B cell (primary cell): Measurements from ENCODE around the gene PI3. TPM values are rescaled to one million over a fixed set of nuclear protein-coding genes. Genes with fewer than 3 reads are reported as not detected.

Source experiments
- ATAC-seq: fragments of 200-7000 bp; cut with Tn5 transposase; one replicate; pipeline ENCODE4 v1.10.0; 2021; ENCODE audit warnings: low read depth, mild to moderate bottlenecking, moderate number of reproducible peaks, moderate library complexity
- CTCF ChIA-PET: fragments of 350-600 bp; sonication (Branson Sonifier 250); formaldehyde crosslinking; loops from one replicate; lab custom pipeline; 2021; ENCODE audit warnings: antibody characterized with exemption, inconsistent platforms; lab: Charles Lee
- POLR2A ChIA-PET: fragments of 350-600 bp; sonication (Branson Sonifier 250); formaldehyde crosslinking; loops from one replicate; lab custom pipeline; 2021; ENCODE audit warnings: antibody characterized with exemption; lab: Charles Lee
- DNase-seq: peaks from one replicate; pipeline ENCODE4 v3.0.0; 2013
- H2AFZ ChIP-seq: 2 replicates; pipeline ENCODE4 v1.6.1; 2012; ENCODE audit warnings: mild to moderate bottlenecking, low read depth, low read length; ENCODE audit not compliant: insufficient read depth, poor library complexity, severe bottlenecking
- H3K27ac ChIP-seq, 2 donors: 1 replicate in 1 of 2; 2 replicates in 1 of 2; pipeline ENCODE4 v1.5.1; 2012 to 2013; ENCODE audit warnings: low read length in 2 of 2, mild to moderate bottlenecking in 2 of 2, moderate library complexity in 1 of 2
- H3K27me3 ChIP-seq, 4 experiments: fragments of 200-600 bp in 1 of 4; sonication (generic) in 1 of 4; replicated peaks in 1 of 4; 1 replicate in 2 of 4; 2 replicates in 2 of 4; pipeline versions ENCODE4 v1.6.1 to v1.7.0; 2013 to 2016; ENCODE audit warnings: low read length in 3 of 4, mild to moderate bottlenecking in 2 of 4, mixed read lengths in 1 of 4, moderate library complexity in 1 of 4; ENCODE audit not compliant: insufficient read depth in 4 of 4, control insufficient read depth in 3 of 4; ENCODE audit errors: control extremely low read depth in 1 of 4
- H3K36me3 ChIP-seq, 2 experiments: replicated peaks in 1 of 2; 1 replicate in 1 of 2; 2 replicates in 1 of 2; pipeline versions ENCODE4 v1.6.1 to v1.7.1; 2013; ENCODE audit warnings: low read length in 1 of 2; ENCODE audit not compliant: insufficient read depth in 2 of 2, control insufficient read depth in 1 of 2; ENCODE audit errors: control extremely low read depth in 1 of 2, extremely low read depth in 1 of 2
- H3K4me1 ChIP-seq, 2 donors: fragments of 200-600 bp in 1 of 2; sonication (generic) in 1 of 2; 1 replicate in 1 of 2; 2 replicates in 1 of 2; pipeline versions ENCODE4 v1.5.1 to v1.6.1; 2013 to 2017; ENCODE audit warnings: low read length in 2 of 2; ENCODE audit not compliant: control insufficient read depth in 2 of 2, insufficient read depth in 2 of 2
- H3K4me2 ChIP-seq: replicated peaks from 2 replicates; pipeline ENCODE3; 2012; ENCODE audit warnings: mild to moderate bottlenecking, low read depth, low read length; ENCODE audit not compliant: poor library complexity, severe bottlenecking
- H3K4me3 ChIP-seq, 5 experiments: fragments of 200-600 bp in 1 of 5; sonication (generic) in 1 of 5; 1 replicate in 3 of 5; 2 replicates in 2 of 5; pipeline versions ENCODE4 v1.5.1 to v1.7.0; 2011 to 2016; ENCODE audit warnings: low read length in 4 of 5, mild to moderate bottlenecking in 4 of 5, low read depth in 2 of 5, control low read depth in 1 of 5, moderate library complexity in 1 of 5; ENCODE audit not compliant: insufficient read depth in 1 of 5; ENCODE audit errors: control extremely low read depth in 1 of 5, extremely low read depth in 1 of 5
- H3K79me2 ChIP-seq: fragments of 200-600 bp; sonication (generic); one replicate; pipeline ENCODE4 v1.6.0; 2016; ENCODE audit warnings: low read length; ENCODE audit not compliant: control insufficient read depth, insufficient read depth
- H3K9ac ChIP-seq: fragments of 200-600 bp; sonication (generic); 2 replicates; pipeline ENCODE4 v1.6.1; 2017; ENCODE audit warnings: mild to moderate bottlenecking, low read length, moderate library complexity
- H3K9me3 ChIP-seq, 3 donors: one replicate each; pipeline versions ENCODE4 v1.6.1 to v1.7.1; 2013; ENCODE audit warnings: low read length in 2 of 3; ENCODE audit not compliant: control insufficient read depth in 2 of 3, insufficient read depth in 1 of 3; ENCODE audit errors: control extremely low read depth in 1 of 3
- H4K20me1 ChIP-seq: 2 replicates; pipeline ENCODE4 v1.6.0; 2012; ENCODE audit warnings: mild to moderate bottlenecking, low read length; ENCODE audit not compliant: insufficient read depth, control insufficient read depth, poor library complexity, severe bottlenecking
- H3K27ac Mint-ChIP-seq: one replicate; pipeline ENCODE4 v1.8.0; 2021; ENCODE audit warnings: mixed read lengths
- H3K27me3 Mint-ChIP-seq: one replicate; pipeline ENCODE4 v1.8.0; 2021; ENCODE audit warnings: mixed read lengths
- H3K4me1 Mint-ChIP-seq: one replicate; pipeline ENCODE4 v1.8.0; 2021; ENCODE audit warnings: mixed read lengths
- H3K4me3 Mint-ChIP-seq: one replicate; pipeline ENCODE4 v1.8.0; 2021; ENCODE audit warnings: mixed read lengths
- H3K9me3 Mint-ChIP-seq: one replicate; pipeline ENCODE4 v1.8.0; 2022; ENCODE audit warnings: mixed read lengths; ENCODE audit not compliant: insufficient read depth
- CTCF ChIP-seq: fragments of 200-600 bp; IDR thresholded peaks from one replicate; pipeline ENCODE4 v1.8.0; 2022; ENCODE audit warnings: antibody characterized with exemption, mild to moderate bottlenecking
- EZH2 ChIP-seq: IDR thresholded peaks from 2 replicates; pipeline ENCODE4 v1.6.1; 2012; ENCODE audit warnings: borderline replicate concordance, low read depth, mild to moderate bottlenecking, moderate library complexity, low read length; ENCODE audit not compliant: insufficient read depth, poor library complexity, severe bottlenecking
- whole genome bisulfite sequencing: methylation state at CpG from one replicate; pipeline ENCODE4 v1.1.5; 2013; ENCODE audit warnings: missing lambda C conversion rate; ENCODE audit not compliant: insufficient coverage; 5-methylcytosine and 5-hydroxymethylcytosine counted together
- intact Hi-C: fragments of 100-400 bp; cut with micrococcal nuclease; formaldehyde crosslinking; loops from one replicate; pipeline ENCODE4 v1.10.0; 2022
- polyA plus RNA-seq: library from polyadenylated mRNA; depleted of rRNA; stranded (reverse); fragments of >200 nt; gene quantifications from 2 replicates; pipeline ENCODE4 v1.2.3, GENCODE V29; 2012
- total RNA-seq, 2 donors: library from RNA; stranded (reverse); fragments of 120-200 nt in 1 of 2; gene quantifications; 1 replicate in 1 of 2; 2 replicates in 1 of 2; pipeline versions ENCODE4 v1.2.3 to v1.2.4, GENCODE V29; 2013 to 2022

The PI3 gene
- total and polyA plus RNA-seq, 2 donors (not counting 1 experiment from before 2014, with no cell fraction given), result 0.24 TPM; not detected in 1

GRCh38 chr20:45206725-45207124, 32.0 kb downstream of the PI3 start, which contains the start of gene SEMG1:
Gene SEMG1, plus strand, starts transcription at chr20:45207033. Its CDS starts 21 bp downstream, at chr20:45207054.
- Histone ChIP-seq H4K20me1 (no peaks in the 10 kb centered on the region), H3K27ac (no peak within 1 kb of the TSS), H3K4me2 (no peak within 1 kb of the TSS), H3K9ac (no peak within 1 kb of the TSS), H3K27me3 (peaks cover 0 to 20% (median 14%) of the 10 kb centered on the region in 4 experiments), H2AFZ (no peak within 1 kb of the TSS), H3K9me3 (peaks cover 0 to 3% (median 3%) of the 10 kb centered on the region in 3 donors), H3K79me2 (no peaks in the 10 kb centered on the region), H3K4me1 (no peaks in the 10 kb centered on the region), H3K4me3 (no peak within 1 kb of the TSS), H3K36me3 (no peaks in the 10 kb centered on the region)
- Mint-ChIP-seq H3K9me3 (peaks cover 4% of the 10 kb centered on the region), H3K27ac (no peak within 1 kb of the TSS), H3K4me1 (no peaks in the 10 kb centered on the region), H3K27me3 (peaks cover 53% of the 10 kb centered on the region), H3K4me3 (no peak within 1 kb of the TSS)
- intact Hi-C loops, result no loop called here
- POLR2A ChIA-PET, result no interaction called here
- no peak for TF ChIP-seq EZH2
- TF ChIP-seq CTCF, result no peak
- no peak for DNase-seq
- CTCF ChIA-PET, result no interaction called here
- WGBS, result 0% methylated on average over 1 of the region's 1 CpG
- no peak for ATAC-seq

GRCh38 chr20:45209924-45210323, 35.2 kb downstream of the PI3 start:
- no peaks in the 10 kb centered on the region for H3K79me2 ChIP-seq
- H3K4me2 ChIP-seq, result no peak overlapping the region
- H3K36me3 ChIP-seq, result no peaks in the 10 kb centered on the region
- H3K9ac ChIP-seq, result no peak overlapping the region
- H4K20me1 ChIP-seq, result no peaks in the 10 kb centered on the region
- DNase-seq (no peak), ATAC-seq (no peak)
- Mint-ChIP-seq H3K4me3 (no peak overlapping the region), H3K27me3 (peaks cover 62% of the 10 kb centered on the region), H3K27ac (no peak overlapping the region), H3K9me3 (no peaks in the 10 kb centered on the region), H3K4me1 (no peaks in the 10 kb centered on the region)
- H2AFZ ChIP-seq, result no peak overlapping the region
- H3K27ac ChIP-seq, result no peak overlapping the region
- peaks cover 0 to 15% (median 6%) of the 10 kb centered on the region in 4 experiments for H3K27me3 ChIP-seq
- TF ChIP-seq CTCF (no peak), EZH2 (no peak)
- no peaks in the 10 kb centered on the region for H3K4me1 ChIP-seq
- H3K9me3 ChIP-seq, result no peaks in the 10 kb centered on the region
- WGBS, result no CpG with 5 or more reads among the region's 1 CpG
- no peak overlapping the region for H3K4me3 ChIP-seq
- CTCF ChIA-PET, result no interaction called here
- intact Hi-C loops, result no loop called here
- POLR2A ChIA-PET, result interaction anchor here (0.6 kb wide), 1 partner anchor 166 kb away, joined by 4 read pairs; no protein-coding TSS in a partner anchor
